Right cardiac atrium (tissue), 5 donors: ENCODE results near the gene SENP5. TPM values are rescaled to one million over a fixed set of nuclear protein-coding genes. Genes with fewer than 3 reads are reported as not detected.
"Not testable (repeated sequence)": the region's sequence is repeated elsewhere in the genome, so short reads cannot be mapped to it uniquely, and the experiment has no call there.

Source experiments
- ATAC-seq, 2 donors: fragments of 200-7000 bp; cut with Tn5 transposase; one replicate each; pipeline versions ENCODE4 v1.8.0 to v1.9.1; 2020; ENCODE audit warnings: moderate library complexity in 2 of 2, mild to moderate bottlenecking in 1 of 2
- DNase-seq, 3 donors: peaks; one replicate each; pipeline ENCODE4 v3.0.0-alpha.2; 2020
- H3K27ac ChIP-seq: one replicate; pipeline ENCODE4 v1.5.1; 2013; ENCODE audit warnings: mild to moderate bottlenecking, low read length, control low read depth, moderate library complexity
- H3K27me3 ChIP-seq: one replicate; pipeline ENCODE4 v1.6.1; 2013; ENCODE audit not compliant: control insufficient read depth, insufficient read depth
- H3K4me1 ChIP-seq: one replicate; pipeline ENCODE4 v1.6.1; 2013; ENCODE audit warnings: low read length; ENCODE audit not compliant: control insufficient read depth, insufficient read depth
- H3K4me3 ChIP-seq: one replicate; pipeline ENCODE4 v1.5.1; 2013; ENCODE audit warnings: low read length, control low read depth
- H3K9me3 ChIP-seq: one replicate; pipeline ENCODE4 v1.6.1; 2013; ENCODE audit warnings: low read length; ENCODE audit not compliant: control insufficient read depth
- WGBS: extraction: QIAGEN DNeasy Blood & Tissue Kit; methylation state at CpG from one replicate; pipeline ENCODE4 v1.1.7; 2013; 5-methylcytosine and 5-hydroxymethylcytosine counted together
- intact Hi-C, 4 donors: fragments of 100-400 bp; cut with DNase I; formaldehyde crosslinking; loops; one replicate each; pipeline versions ENCODE4 v1.11.0 to v1.14.0; 2022 to 2023
- long read RNA-seq, 4 donors: library from polyadenylated mRNA; unstranded; transcript quantifications; one replicate each; pipeline ENCODE4 v2.0.0, GENCODE V29; 2020 to 2021
- polyA plus RNA-seq: library from polyadenylated mRNA; stranded (reverse); fragments of 200-250 nt; gene quantifications from one replicate; pipeline ENCODE4 v1.2.3, GENCODE V29; 2013
- total RNA-seq, 4 donors: library from RNA; stranded (reverse); fragmentation: NEBNext Ultra II Directional; extraction: Animal tissue kit (Norgen Biotek cat#: 25700); gene quantifications; one replicate each; pipeline ENCODE4 v1.2.1, GENCODE V29; 2021
- donor health status: healthy with polysubstance abuse.
- donor health status: DM: no; HTN: yes; CAD: no.
- donor health status: DM: no; HTN: no; CAD: no.
- donor health status: DM: no; HTN: yes; CAD: no; lungs with severe emphysema.
- donor health status: DM: yes; HTN: yes; CAD: no.

SENP5 gene
- 10 to 100 TPM; 19.9 to 31.0 (median 21.7) TPM for total RNA-seq
- polyA plus RNA-seq = 9.3 TPM
- long read RNA-seq, donor 1, full-length matches to known transcripts = 12 of 23 reads
- long read RNA-seq, donor 1, partial matches to known transcripts = 3 of 23 reads
- long read RNA-seq, donor 1, other reads (novel, unspliced or antisense) = 8 of 23 reads
- long read RNA-seq, donor 2, full-length matches to known transcripts = 7 of 12 reads
- long read RNA-seq, donor 2, partial matches to known transcripts = 1 of 12 reads
- long read RNA-seq, donor 2, other reads (novel, unspliced or antisense) = 4 of 12 reads
- long read RNA-seq, donor 3, full-length matches to known transcripts = 11 of 52 reads
- long read RNA-seq, donor 3, partial matches to known transcripts = 7 of 52 reads
- long read RNA-seq, donor 3, other reads (novel, unspliced or antisense) = 34 of 52 reads
- long read RNA-seq, donor 4, full-length matches to known transcripts = 4 of 8 reads
- long read RNA-seq, donor 4, partial matches to known transcripts = 0 of 8 reads
- long read RNA-seq, donor 4, other reads (novel, unspliced or antisense) = 4 of 8 reads

- Histone ChIP-seq H3K4me3 (peak within 1 kb of the TSS; percentile 82), H3K27ac (peak within 1 kb of the TSS; percentile 94), H3K27me3 (no peaks in the 10 kb centered on the region), H3K9me3 (no peaks in the 10 kb centered on the region), H3K4me1 (no peaks in the 10 kb centered on the region)
- ATAC-seq (peak; percentile 99), DNase-seq (peak; percentile 92 to 97 (median 97))
- intact Hi-C loops = loop anchor here in 2 of 4 donors (5.0 to 10.0 kb wide), 2 partner anchors 75 to 77 kb away; partner anchors contain the start of gene NCBP2 (in 2 of the 2)
- under 1% methylated on average over 93 of the region's 93 CpGs for WGBS
Observed at GRCh38 chr3:196867507-196868296, at the start of gene SENP5. Gene SENP5 (plus strand): TSS chr3:196867920. CDS start chr3:196885182, 17,262 bp downstream.

DNA sequence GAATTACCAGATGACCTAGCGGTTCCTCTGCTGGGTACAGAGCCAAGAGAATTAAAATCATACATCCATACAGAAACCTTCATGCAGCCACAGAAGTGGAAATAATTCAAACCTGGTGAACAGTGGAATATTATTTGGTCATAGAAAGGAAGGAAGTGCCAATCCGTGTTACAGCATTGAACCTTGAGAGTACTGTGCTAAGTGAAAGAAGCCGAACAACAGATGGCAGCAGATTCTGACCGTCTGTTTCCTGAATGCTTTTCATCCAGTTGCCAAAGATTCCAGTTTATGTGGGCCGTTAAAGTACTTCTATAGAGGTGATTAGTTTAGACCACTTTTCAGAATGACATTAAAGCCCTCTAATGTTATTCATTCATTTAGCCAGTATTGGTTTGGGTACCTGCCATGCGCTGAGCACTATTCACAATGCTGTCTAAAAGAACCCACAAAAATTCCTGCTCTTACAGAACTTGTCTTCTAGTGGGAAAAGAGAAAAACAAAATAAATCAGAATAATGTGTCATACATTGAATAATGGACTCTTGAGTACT lies 45.8 kb upstream of the SENP5 start:
- WGBS = 92% methylated on average over 6 of the region's 6 CpGs

DNA sequence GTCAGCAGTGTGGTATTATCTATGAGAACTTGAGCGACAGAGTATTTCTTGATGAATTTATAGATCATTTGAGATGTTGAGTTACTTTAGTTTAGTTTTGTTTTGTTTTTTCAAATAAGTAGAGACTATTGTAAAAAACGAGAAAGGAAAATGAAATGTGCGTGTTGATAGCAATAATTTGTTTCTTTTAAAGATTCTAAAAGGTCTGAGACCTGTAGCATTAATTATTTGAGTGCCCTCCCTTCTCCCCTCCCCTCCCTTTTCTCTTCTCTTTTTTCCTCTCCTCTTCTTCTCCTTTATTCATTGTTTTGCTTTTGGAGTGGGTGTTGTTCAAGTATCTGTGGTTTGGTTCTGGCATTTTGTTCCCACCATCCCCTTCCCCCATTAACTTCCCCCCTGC lies 38.1 kb upstream of the SENP5 start:
- H3K4me3 ChIP-seq, H3K27me3 ChIP-seq, ATAC-seq, H3K9me3 ChIP-seq, intact Hi-C loops, H3K4me1 ChIP-seq, DNase-seq, H3K27ac ChIP-seq: not testable (repeated sequence)
- WGBS = 96% methylated on average over 3 of the region's 3 CpGs

More for the DNA sequence above, 45.8 kb upstream of the SENP5 start:
- DNase-seq (no peak), ATAC-seq (no peak)
- intact Hi-C loops = no loop called here
- Histone ChIP-seq H3K4me1 (no peaks in the 10 kb centered on the region), H3K4me3 (no peak overlapping the region), H3K9me3 (no peaks in the 10 kb centered on the region), H3K27ac (no peak overlapping the region), H3K27me3 (no peaks in the 10 kb centered on the region)

- no peaks in the 10 kb centered on the region for H3K9me3 ChIP-seq
- no peak for DNase-seq
- WGBS = 49% methylated on average over 8 of the region's 8 CpGs
- no peak overlapping the region for H3K4me3 ChIP-seq
- ATAC-seq = no peak
- no peaks in the 10 kb centered on the region for H3K4me1 ChIP-seq
- intact Hi-C loops = loop anchor here in 2 of 4 donors (5.0 kb wide), 1 partner anchor 132 kb away; the partner anchor contains the start of gene PIGZ (in 2 of the 2)
- no peaks in the 10 kb centered on the region for H3K27me3 ChIP-seq
- no peak overlapping the region for H3K27ac ChIP-seq
Observed at GRCh38 chr3:196835086-196835485, 32.6 kb upstream of the SENP5 start.

GRCh38 chr3:196836626-196837025 lies 31.1 kb upstream of the SENP5 start:
- not testable (repeated sequence) for H3K9me3 ChIP-seq, ATAC-seq, H3K4me3 ChIP-seq, DNase-seq, H3K27me3 ChIP-seq, H3K4me1 ChIP-seq, H3K27ac ChIP-seq
- WGBS = 88% methylated on average over 1 of the region's 1 CpG
- intact Hi-C loops = loop anchor here in 2 of 4 donors (5.0 kb wide), 1 partner anchor 131 kb away; the partner anchor contains the start of gene PIGZ (in 2 of the 2)

- Histone ChIP-seq H3K27me3 (no peaks in the 10 kb centered on the region), H3K9me3 (no peaks in the 10 kb centered on the region), H3K4me1 (no peaks in the 10 kb centered on the region), H3K27ac (no peak overlapping the region), H3K4me3 (no peak overlapping the region)
- WGBS = 53% methylated on average over 3 of the region's 3 CpGs
- DNase-seq = peak; percentile 53 to 72 (median 69)
- intact Hi-C loops = loop anchor here in 2 of 4 donors (5.0 kb wide), 1 partner anchor 129 kb away; the partner anchor contains the start of gene PIGZ (in 2 of the 2)
- peak; percentile 65 to 84 for ATAC-seq
Observed at GRCh38 chr3:196837819-196838420, 29.8 kb upstream of the SENP5 start.

DNA sequence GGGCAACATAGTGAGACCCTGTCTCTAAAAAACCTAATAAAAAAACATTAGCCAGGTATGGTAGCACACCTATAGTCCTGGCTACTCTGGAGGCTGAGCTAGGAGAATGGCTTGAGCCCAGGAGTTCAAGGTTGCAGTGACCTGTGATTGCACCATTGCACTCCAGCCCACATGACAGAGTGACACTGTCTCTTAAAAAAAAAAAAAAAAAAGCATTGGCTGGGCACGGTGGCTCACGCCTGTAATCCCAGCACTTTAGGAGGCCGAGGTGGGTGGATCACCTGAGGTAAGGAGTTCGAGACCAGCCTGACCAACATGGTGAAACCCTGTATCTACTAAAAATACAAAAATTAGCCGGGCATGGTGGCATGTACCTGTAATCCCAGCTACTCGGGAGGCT lies 28.4 kb upstream of the SENP5 start:
- not testable (repeated sequence) for H3K4me3 ChIP-seq, H3K27me3 ChIP-seq, DNase-seq, H3K27ac ChIP-seq, H3K4me1 ChIP-seq, ATAC-seq, H3K9me3 ChIP-seq
- WGBS = 89% methylated on average over 6 of the region's 6 CpGs
- intact Hi-C loops = loop anchor here in 2 of 4 donors (5.0 kb wide), 1 partner anchor 128 kb away; the partner anchor contains the start of gene PIGZ (in 2 of the 2)

- Histone ChIP-seq H3K27me3 (no peaks in the 10 kb centered on the region), H3K4me3 (no peak overlapping the region), H3K9me3 (no peaks in the 10 kb centered on the region), H3K4me1 (no peaks in the 10 kb centered on the region), H3K27ac (no peak overlapping the region)
- DNase-seq (no peak), ATAC-seq (no peak)
- 68% methylated on average over 17 of the region's 17 CpGs for WGBS
- intact Hi-C loops = no loop called here
Observed at GRCh38 chr3:196842567-196843434, 24.9 kb upstream of the SENP5 start.

- Histone ChIP-seq H3K9me3 (no peaks in the 10 kb centered on the region), H3K4me3 (no peak overlapping the region), H3K27ac (no peak overlapping the region), H3K27me3 (no peaks in the 10 kb centered on the region), H3K4me1 (no peaks in the 10 kb centered on the region)
- no peak for ATAC-seq
- no peak for DNase-seq
- 86% methylated on average over 9 of the region's 9 CpGs for WGBS
- intact Hi-C loops = no loop called here
Observed at GRCh38 chr3:196843435-196844110, 24.1 kb upstream of the SENP5 start.
